GM19351 (cell line): ENCODE data around the gene OR8B8.
"Not testable (repeated sequence)": the region's sequence is repeated elsewhere in the genome, so short reads cannot be mapped to it uniquely, and the experiment has no call there.

Experiments used
- ATAC-seq: cut with Tn5 transposase; IDR thresholded peaks from one replicate; pipeline ENCODE4 v1.9.1; 2021; ENCODE audit warnings: mild to moderate bottlenecking, moderate library complexity; ENCODE audit not compliant: unreplicated experiment

The OR8B8 gene

GRCh38 chr11:124445646-124446150 lies at the start of gene OR8B8:
TSS of gene OR8B8 (minus strand) at chr11:124445696. CDS start at chr11:124441085, 4,611 bp downstream.
- no peak for ATAC-seq

GRCh38 chr11:124493016-124493655 lies 47.6 kb upstream of the OR8B8 start:
- ATAC-seq, result no peak

- ATAC-seq, result no peak
Measured at GRCh38 chr11:124483422-124483821, 37.9 kb upstream of the OR8B8 start.

- ATAC-seq, result no peak
Measured at GRCh38 chr11:124482362-124483147, 37.1 kb upstream of the OR8B8 start.

DNA sequence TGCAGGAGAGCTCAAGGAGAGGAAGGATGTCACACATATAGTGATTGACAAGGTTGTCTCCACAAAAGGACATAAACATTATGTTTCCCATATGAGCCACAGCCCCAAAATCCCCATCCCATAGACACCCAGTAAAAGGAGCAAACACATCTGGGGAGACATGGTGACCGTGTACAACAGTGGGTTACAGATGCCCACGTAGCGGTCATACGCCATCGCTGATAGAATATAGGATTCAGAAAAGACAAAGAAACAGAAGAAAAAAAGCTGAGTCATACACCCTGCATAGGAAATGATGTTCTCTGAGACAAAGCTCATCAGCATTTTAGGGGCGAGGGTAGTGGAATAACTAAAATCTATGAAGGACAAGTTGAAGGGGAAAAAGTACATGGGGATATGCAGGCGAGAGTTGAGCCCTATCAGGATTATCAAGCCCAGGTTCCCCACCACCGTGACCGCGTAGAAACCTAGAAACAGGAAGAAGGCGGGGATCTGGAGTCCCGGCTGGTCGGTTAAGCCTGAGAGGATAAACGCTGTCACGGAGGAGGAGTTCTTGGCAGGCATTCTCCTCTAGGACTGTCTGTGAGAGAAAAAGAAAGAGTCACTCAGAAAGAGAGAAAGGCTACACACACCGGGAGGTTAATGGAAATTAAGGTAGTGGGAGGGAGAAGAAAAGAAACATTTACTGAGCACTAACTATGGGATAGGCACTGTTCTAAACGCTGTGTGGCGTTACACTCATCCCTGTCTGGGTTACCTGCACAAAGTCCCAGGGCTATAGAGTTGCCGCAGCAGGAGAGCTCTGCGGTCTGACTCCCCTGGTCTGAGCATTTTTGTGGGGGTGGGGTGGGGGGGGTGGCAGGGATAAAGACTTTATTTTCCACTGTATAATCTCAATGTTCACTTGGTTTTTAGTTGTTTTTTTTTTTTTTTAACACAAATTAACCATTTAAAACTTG lies 36.1 kb upstream of the OR8B8 start:
- peak; percentile 70 for ATAC-seq

DNA sequence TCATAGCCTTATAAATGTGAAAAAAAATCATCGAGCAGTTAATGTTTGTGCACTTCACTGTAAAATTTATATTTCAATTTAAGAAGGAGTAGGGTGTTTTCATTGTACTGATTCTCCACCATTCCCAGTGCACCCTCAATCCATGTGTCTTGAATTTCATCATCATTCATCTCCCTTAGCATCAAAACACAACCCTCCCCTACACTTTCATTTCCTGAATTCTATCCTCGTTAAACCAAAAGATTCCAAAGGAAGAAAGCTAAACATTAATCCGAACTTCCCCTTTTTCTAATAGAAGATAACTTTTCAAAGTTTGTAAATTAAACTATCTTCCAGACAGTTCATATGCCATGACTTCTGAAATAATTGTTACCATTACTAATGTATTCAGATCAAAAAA lies 34.1 kb upstream of the OR8B8 start:
- ATAC-seq, result no peak

- no peak for ATAC-seq
Measured at GRCh38 chr11:124475265-124475664, 29.8 kb upstream of the OR8B8 start.

DNA sequence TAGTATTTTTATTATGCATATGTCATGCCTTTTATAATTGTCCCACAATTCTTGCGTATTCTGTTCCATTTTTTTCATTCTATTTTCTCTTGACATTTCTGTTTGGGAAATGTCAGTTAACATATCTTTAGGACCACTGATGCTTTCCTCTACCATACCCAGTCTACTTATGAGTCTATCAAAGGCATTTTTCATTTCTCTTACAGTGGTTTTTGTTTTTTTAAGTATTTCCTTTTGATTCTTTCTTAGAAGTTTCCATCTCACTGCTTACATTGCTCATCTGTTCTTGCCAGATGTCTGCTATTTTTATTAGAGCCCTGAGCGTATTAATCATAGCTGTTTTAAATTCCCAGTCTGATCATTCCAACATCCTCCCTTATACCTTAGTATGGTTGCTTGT lies 29.3 kb upstream of the OR8B8 start:
- ATAC-seq, result no peak

GRCh38 chr11:124474079-124474478 lies 28.6 kb upstream of the OR8B8 start:
- ATAC-seq, result no peak

- no peak for ATAC-seq
Measured at GRCh38 chr11:124473476-124473875, 28.0 kb upstream of the OR8B8 start.

GRCh38 chr11:124470561-124471227 lies 25.2 kb upstream of the OR8B8 start:
- no peak for ATAC-seq

GRCh38 chr11:124467381-124467927 lies 22.0 kb upstream of the OR8B8 start:
- no peak for ATAC-seq

DNA sequence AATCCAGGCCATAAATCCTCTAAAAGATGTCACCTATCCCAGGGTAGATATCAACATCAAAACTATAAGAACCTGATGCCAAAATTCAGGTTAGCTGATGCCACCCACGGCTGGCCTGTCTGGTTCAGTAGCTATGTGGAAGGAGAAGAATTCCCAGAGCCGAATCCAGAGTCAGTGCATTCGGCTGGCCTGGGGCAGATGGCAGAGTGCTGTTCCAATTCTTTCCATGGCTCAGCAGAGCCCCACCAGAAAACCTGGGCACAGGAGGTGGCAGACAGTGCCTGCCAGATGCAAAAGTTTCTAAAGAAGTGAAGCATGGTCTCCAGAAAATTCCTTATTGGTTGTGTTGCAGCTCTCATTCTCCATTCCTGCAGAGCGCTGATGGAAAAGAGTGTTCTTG lies 19.9 kb upstream of the OR8B8 start:
- ATAC-seq, result no peak

- ATAC-seq, result no peak
Measured at GRCh38 chr11:124463990-124464389, 18.5 kb upstream of the OR8B8 start.

GRCh38 chr11:124463324-124463723 lies 17.8 kb upstream of the OR8B8 start:
- ATAC-seq, result no peak

- no peak for ATAC-seq
Measured at GRCh38 chr11:124460459-124460858, 15.0 kb upstream of the OR8B8 start.

DNA sequence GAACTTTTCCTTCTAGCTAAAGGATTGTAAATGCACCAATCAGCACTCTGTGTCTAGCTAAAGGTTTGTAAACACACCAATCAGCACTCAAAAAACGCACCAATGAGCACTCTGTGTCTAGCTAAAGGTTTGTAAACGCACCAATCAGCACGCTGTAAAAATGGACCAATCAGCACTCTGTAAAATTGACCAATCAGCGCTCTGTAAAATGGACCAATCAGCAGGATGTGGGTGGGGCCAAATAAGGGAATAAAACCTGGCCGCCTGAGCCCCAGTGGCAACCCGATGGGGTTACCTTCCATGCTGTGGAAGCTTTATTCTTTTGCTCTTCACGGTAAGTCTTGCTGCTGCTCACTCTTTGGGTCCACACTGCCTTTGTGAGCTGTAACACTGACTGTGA lies 13.9 kb upstream of the OR8B8 start:
- not testable (repeated sequence) for ATAC-seq

- ATAC-seq, result no peak
Measured at GRCh38 chr11:124454552-124454951, 9.1 kb upstream of the OR8B8 start.

- ATAC-seq, result no peak
Measured at GRCh38 chr11:124446916-124447315, 1.4 kb upstream of the OR8B8 start.

DNA sequence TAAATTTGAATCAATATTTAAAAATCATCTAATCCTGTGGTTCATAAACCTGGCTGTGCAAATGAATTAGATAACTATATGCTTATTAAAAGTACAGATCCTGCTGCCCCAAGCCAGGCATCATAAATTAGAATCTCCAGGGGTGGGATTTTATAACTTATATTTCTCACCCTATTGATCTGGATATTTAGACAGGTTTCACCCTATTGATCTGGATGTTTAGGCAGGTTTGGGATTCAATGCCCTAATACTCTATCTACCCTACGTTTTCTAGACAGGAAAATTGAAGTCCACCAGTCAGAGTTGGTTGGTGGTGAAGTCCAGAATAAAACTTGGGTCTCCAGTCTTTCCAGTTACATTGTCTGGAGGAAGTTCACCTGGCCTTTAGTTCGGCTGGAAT lies 2.6 kb downstream of the OR8B8 start:
- ATAC-seq, result no peak
